Measurements from ENCODE around the gene ADAT3.

The ADAT3 gene

DNA sequence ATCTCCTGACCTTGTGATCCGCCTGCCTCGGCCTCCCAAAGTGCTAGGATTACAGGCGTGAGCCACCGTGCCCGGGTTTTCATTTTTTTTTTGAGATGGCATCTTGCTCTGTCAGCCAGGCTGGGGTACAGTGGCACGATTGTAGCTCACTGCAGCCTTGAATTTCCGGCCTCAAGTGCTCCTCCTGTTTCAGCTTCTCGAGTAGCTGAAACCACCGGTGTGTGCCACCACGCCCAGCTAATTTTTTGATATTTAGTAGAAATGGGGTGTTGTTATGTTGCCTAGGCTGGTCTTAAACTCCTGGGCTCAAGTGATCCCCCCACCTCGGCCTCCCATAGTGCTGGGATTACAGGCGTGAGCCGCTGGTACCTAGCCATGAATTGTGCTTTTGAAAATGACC is 5.9 kb downstream of the ADAT3 start:
- H2AK5ac ChIP-seq (ENCODE audit: low read length): no peak overlapping the region
- DNase-seq: no peak
- peaks cover 27% of the 10 kb centered on the region for H3K79me2 ChIP-seq (ENCODE audit: control insufficient read depth, insufficient read depth, low read length, poor library complexity)
- H3K18ac ChIP-seq (ENCODE audit: low read length): no peak overlapping the region
- no peak overlapping the region for H3K9ac ChIP-seq (ENCODE audit: low read length)
- H3K4ac ChIP-seq (ENCODE audit: low read depth, low read length): peak overlapping the region; percentile 53
- peaks cover 3% of the 10 kb centered on the region for H3K79me1 ChIP-seq (ENCODE audit: low read length)
- no CpG with 5 or more reads among the region's 13 CpGs for WGBS (ENCODE audit: extremely low coverage, insufficient coverage, insufficient read length)
- H3K4me3 ChIP-seq (ENCODE audit: low read depth, low read length): no peak overlapping the region
- no peak overlapping the region for H4K12ac ChIP-seq (ENCODE audit: low read depth, low read length)
- peaks cover 47 to 53% of the 10 kb centered on the region in 2 experiments for H3K36me3 ChIP-seq (ENCODE audit: control insufficient read depth in 1 of 2, insufficient read depth in 2 of 2, low read length in 2 of 2)
- H3K27me3 ChIP-seq (ENCODE audit: insufficient read depth, low read length): no peaks in the 10 kb centered on the region
- no peak overlapping the region for H2BK5ac ChIP-seq (ENCODE audit: low read depth, low read length, poor library complexity)
- H4K8ac ChIP-seq (ENCODE audit: low read depth, low read length): no peak overlapping the region
- H2BK12ac ChIP-seq (ENCODE audit: low read length): no peak overlapping the region
- no peak overlapping the region for H4K91ac ChIP-seq (ENCODE audit: low read depth, low read length)
- peaks cover 14 to 25% of the 10 kb centered on the region in 2 experiments for H3K4me1 ChIP-seq (ENCODE audit: control insufficient read depth in 1 of 2, insufficient read depth in 2 of 2, low read length in 2 of 2)
- H3K4me2 ChIP-seq (ENCODE audit: low read length): no peak overlapping the region
- no peaks in the 10 kb centered on the region for H3K9me3 ChIP-seq (ENCODE audit: insufficient read depth, low read depth, low read length)
- H2AFZ ChIP-seq (ENCODE audit: insufficient read depth, low read length, poor library complexity): no peak overlapping the region
- no peak overlapping the region for H3K27ac ChIP-seq (ENCODE audit: low read depth, low read length)
- H3K14ac ChIP-seq (ENCODE audit: low read length): no peak overlapping the region
- H3K23ac ChIP-seq (ENCODE audit: low read length): no peak overlapping the region
- no peak overlapping the region for H2BK120ac ChIP-seq (ENCODE audit: insufficient read depth, low read length, poor library complexity)

DNA sequence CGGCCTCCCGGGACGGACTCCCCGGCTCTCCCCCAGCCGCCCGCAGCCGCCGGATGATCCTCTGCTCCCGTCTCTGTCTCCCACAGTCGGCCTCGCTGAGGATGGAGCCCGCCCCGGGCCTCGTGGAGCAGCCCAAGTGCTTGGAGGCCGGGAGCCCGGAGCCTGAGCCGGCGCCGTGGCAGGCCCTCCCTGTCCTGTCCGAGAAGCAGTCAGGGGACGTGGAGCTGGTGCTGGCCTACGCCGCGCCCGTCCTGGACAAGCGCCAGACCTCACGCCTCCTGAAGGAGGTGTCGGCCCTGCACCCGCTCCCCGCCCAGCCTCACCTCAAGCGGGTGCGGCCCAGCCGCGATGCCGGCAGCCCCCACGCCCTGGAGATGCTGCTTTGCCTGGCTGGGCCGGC is 6.8 kb downstream of the ADAT3 start:
- no peak overlapping the region for H4K91ac ChIP-seq (ENCODE audit: low read depth, low read length)
- no peak overlapping the region for H2AFZ ChIP-seq (ENCODE audit: insufficient read depth, low read length, poor library complexity)
- H3K9me3 ChIP-seq (ENCODE audit: insufficient read depth, low read depth, low read length): no peaks in the 10 kb centered on the region
- no peak overlapping the region for H3K9ac ChIP-seq (ENCODE audit: low read length)
- WGBS (ENCODE audit: extremely low coverage, insufficient coverage, insufficient read length): no CpG with 5 or more reads among the region's 37 CpGs
- no peak overlapping the region for H3K14ac ChIP-seq (ENCODE audit: low read length)
- H2BK120ac ChIP-seq (ENCODE audit: insufficient read depth, low read length, poor library complexity): no peak overlapping the region
- H4K8ac ChIP-seq (ENCODE audit: low read depth, low read length): no peak overlapping the region
- no peak overlapping the region for H3K4me2 ChIP-seq (ENCODE audit: low read length)
- no peak overlapping the region for H3K18ac ChIP-seq (ENCODE audit: low read length)
- no peak overlapping the region for H3K27ac ChIP-seq (ENCODE audit: low read depth, low read length)
- H3K4ac ChIP-seq (ENCODE audit: low read depth, low read length): peak overlapping the region; percentile 53
- no peak overlapping the region for H3K4me3 ChIP-seq (ENCODE audit: low read depth, low read length)
- H3K23ac ChIP-seq (ENCODE audit: low read length): no peak overlapping the region
- H3K4me1 ChIP-seq (ENCODE audit: control insufficient read depth in 1 of 2, insufficient read depth in 2 of 2, low read length in 2 of 2): peaks cover 14 to 23% of the 10 kb centered on the region in 2 experiments
- H3K79me1 ChIP-seq (ENCODE audit: low read length): peaks cover 3% of the 10 kb centered on the region
- no peak overlapping the region for H4K12ac ChIP-seq (ENCODE audit: low read depth, low read length)
- H3K36me3 ChIP-seq (ENCODE audit: control insufficient read depth in 1 of 2, insufficient read depth in 2 of 2, low read length in 2 of 2): peaks cover 52 to 57% of the 10 kb centered on the region in 2 experiments
- no peak overlapping the region for H2BK5ac ChIP-seq (ENCODE audit: low read depth, low read length, poor library complexity)
- no peak overlapping the region for H2AK5ac ChIP-seq (ENCODE audit: low read length)
- no peaks in the 10 kb centered on the region for H3K27me3 ChIP-seq (ENCODE audit: insufficient read depth, low read length)
- H3K79me2 ChIP-seq (ENCODE audit: control insufficient read depth, insufficient read depth, low read length, poor library complexity): peaks cover 27% of the 10 kb centered on the region
- DNase-seq: no peak
- H2BK12ac ChIP-seq (ENCODE audit: low read length): no peak overlapping the region

DNA sequence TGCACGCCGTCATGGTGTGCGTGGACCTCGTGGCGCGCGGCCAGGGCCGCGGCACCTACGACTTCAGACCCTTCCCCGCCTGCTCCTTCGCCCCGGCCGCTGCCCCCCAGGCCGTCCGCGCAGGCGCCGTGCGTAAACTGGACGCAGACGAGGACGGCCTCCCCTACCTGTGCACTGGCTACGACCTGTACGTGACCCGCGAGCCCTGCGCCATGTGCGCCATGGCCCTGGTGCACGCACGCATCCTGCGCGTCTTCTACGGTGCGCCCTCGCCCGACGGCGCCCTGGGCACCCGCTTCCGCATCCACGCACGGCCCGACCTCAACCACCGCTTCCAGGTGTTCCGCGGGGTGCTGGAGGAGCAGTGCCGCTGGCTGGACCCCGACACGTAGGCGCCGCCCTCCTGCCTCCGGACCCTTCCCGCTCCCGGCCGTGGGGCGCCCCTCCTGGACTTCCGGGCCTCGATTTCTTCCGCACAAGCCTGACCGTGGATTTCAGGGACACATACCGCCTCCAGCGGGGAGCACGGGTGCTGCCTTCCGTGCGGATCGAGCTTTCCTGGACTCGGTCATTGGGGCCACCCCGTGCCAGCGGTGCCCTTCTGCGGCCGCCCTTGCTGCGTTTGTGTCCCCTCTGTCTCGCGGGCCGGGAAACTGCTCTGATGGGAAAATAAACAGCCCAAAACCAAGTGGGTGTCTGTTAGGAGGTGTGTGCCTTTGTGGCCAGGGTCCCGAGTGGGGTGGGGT is 7.7 kb downstream of the ADAT3 start:
- peaks cover 58 to 67% of the 10 kb centered on the region in 2 experiments for H3K36me3 ChIP-seq (ENCODE audit: control insufficient read depth in 1 of 2, insufficient read depth in 2 of 2, low read length in 2 of 2)
- peaks cover 8 to 14% of the 10 kb centered on the region in 2 experiments for H3K4me1 ChIP-seq (ENCODE audit: control insufficient read depth in 1 of 2, insufficient read depth in 2 of 2, low read length in 2 of 2)
- no peak overlapping the region for H4K8ac ChIP-seq (ENCODE audit: low read depth, low read length)
- H2AK5ac ChIP-seq (ENCODE audit: low read length): no peak overlapping the region
- H3K23ac ChIP-seq (ENCODE audit: low read length): no peak overlapping the region
- no peak overlapping the region for H3K9ac ChIP-seq (ENCODE audit: low read length)
- no peak overlapping the region for H2BK120ac ChIP-seq (ENCODE audit: insufficient read depth, low read length, poor library complexity)
- H2AFZ ChIP-seq (ENCODE audit: insufficient read depth, low read length, poor library complexity): no peak overlapping the region
- no peaks in the 10 kb centered on the region for H3K79me1 ChIP-seq (ENCODE audit: low read length)
- peaks cover 2% of the 10 kb centered on the region for H3K9me3 ChIP-seq (ENCODE audit: insufficient read depth, low read depth, low read length)
- no peak overlapping the region for H3K14ac ChIP-seq (ENCODE audit: low read length)
- no peaks in the 10 kb centered on the region for H3K27me3 ChIP-seq (ENCODE audit: insufficient read depth, low read length)
- no peak overlapping the region for H4K91ac ChIP-seq (ENCODE audit: low read depth, low read length)
- no peak overlapping the region for H2BK12ac ChIP-seq (ENCODE audit: low read length)
- peaks cover 23% of the 10 kb centered on the region for H3K79me2 ChIP-seq (ENCODE audit: control insufficient read depth, insufficient read depth, low read length, poor library complexity)
- DNase-seq: no peak
- no peak overlapping the region for H3K27ac ChIP-seq (ENCODE audit: low read depth, low read length)
- H4K12ac ChIP-seq (ENCODE audit: low read depth, low read length): no peak overlapping the region
- H3K4me3 ChIP-seq (ENCODE audit: low read depth, low read length): no peak overlapping the region
- no peak overlapping the region for H3K18ac ChIP-seq (ENCODE audit: low read length)
- H3K4me2 ChIP-seq (ENCODE audit: low read length): no peak overlapping the region
- WGBS (ENCODE audit: extremely low coverage, insufficient coverage, insufficient read length): no CpG with 5 or more reads among the region's 77 CpGs
- H3K4ac ChIP-seq (ENCODE audit: low read depth, low read length): peak overlapping the region; percentile 16
- no peak overlapping the region for H2BK5ac ChIP-seq (ENCODE audit: low read depth, low read length, poor library complexity)

DNA sequence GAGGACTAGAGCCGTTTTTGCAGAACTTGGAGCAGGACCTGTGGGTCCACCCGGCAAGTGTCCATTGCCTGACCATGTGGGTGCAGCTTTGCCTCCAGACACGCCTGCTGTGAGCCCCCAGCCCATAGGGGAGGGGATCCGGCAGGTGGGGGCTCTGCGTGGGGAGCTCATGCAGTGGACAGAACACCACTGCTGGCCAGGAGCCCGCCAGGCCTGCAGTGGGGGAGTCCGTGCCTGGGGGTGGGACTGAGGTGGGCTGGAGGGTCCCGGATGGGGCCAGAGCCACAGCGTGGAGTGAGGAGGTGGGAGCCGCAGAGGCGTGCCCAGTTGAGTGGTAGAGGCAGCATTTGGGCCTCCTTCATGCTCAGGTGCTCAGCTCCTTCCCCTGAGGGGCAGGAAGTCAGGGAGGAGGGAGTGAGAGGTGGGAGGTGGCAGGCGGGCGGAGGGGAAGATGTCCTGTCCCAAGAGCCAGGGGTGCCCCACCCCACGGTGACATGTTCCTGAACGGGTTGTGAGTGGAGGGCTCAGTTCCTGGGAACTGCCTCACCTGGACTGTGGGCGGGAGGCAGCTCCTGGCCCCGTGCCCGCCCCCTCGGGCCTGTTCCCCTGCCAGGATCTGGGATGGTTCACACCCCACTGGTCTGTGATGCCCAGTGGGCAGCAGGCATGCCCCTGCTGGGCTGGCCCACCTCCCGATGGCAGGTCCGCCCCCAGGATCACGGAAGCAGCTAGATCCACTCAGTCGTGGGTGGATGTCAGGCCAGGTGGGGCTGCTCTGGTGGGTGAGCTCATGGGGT is 8.8 kb downstream of the ADAT3 start:
- no CpG with 5 or more reads among the region's 23 CpGs for WGBS (ENCODE audit: extremely low coverage, insufficient coverage, insufficient read length)
- Histone ChIP-seq H2AK5ac (ENCODE audit: low read length) (no peak overlapping the region), H3K27me3 (ENCODE audit: insufficient read depth, low read length) (no peaks in the 10 kb centered on the region), H3K4me2 (ENCODE audit: low read length) (no peak overlapping the region), H4K12ac (ENCODE audit: low read depth, low read length) (no peak overlapping the region), H3K36me3 (ENCODE audit: control insufficient read depth in 1 of 2, insufficient read depth in 2 of 2, low read length in 2 of 2) (peaks cover 63 to 72% of the 10 kb centered on the region in 2 experiments), H3K27ac (ENCODE audit: low read depth, low read length) (no peak overlapping the region), H2BK120ac (ENCODE audit: insufficient read depth, low read length, poor library complexity) (no peak overlapping the region), H3K14ac (ENCODE audit: low read length) (no peak overlapping the region), H3K79me1 (ENCODE audit: low read length) (no peaks in the 10 kb centered on the region), H4K91ac (ENCODE audit: low read depth, low read length) (no peak overlapping the region), H3K23ac (ENCODE audit: low read length) (no peak overlapping the region), H2AFZ (ENCODE audit: insufficient read depth, low read length, poor library complexity) (no peak overlapping the region), H3K9me3 (ENCODE audit: insufficient read depth, low read depth, low read length) (peaks cover 4% of the 10 kb centered on the region), H3K4me1 (ENCODE audit: control insufficient read depth in 1 of 2, insufficient read depth in 2 of 2, low read length in 2 of 2) (peaks cover 4 to 10% of the 10 kb centered on the region in 2 experiments), H3K9ac (ENCODE audit: low read length) (no peak overlapping the region), H3K4ac (ENCODE audit: low read depth, low read length) (peak overlapping the region; percentile 12), H2BK5ac (ENCODE audit: low read depth, low read length, poor library complexity) (no peak overlapping the region), H2BK12ac (ENCODE audit: low read length) (no peak overlapping the region), H3K18ac (ENCODE audit: low read length) (no peak overlapping the region), H4K8ac (ENCODE audit: low read depth, low read length) (no peak overlapping the region), H3K4me3 (ENCODE audit: low read depth, low read length) (no peak overlapping the region), H3K79me2 (ENCODE audit: control insufficient read depth, insufficient read depth, low read length, poor library complexity) (peaks cover 19% of the 10 kb centered on the region)
- no peak for DNase-seq

Data from trophoblast cell (in vitro differentiated cells and primary cell).